Naive thymus-derived CD8-positive, alpha-beta T cell (primary cell): ENCODE results near the gene GORAB. TPM values are rescaled to one million over a fixed set of nuclear protein-coding genes. Genes with fewer than 3 reads are reported as not detected.

Experiments
- ATAC-seq, 2 donors: fragments of 150-1000 bp; cut with Tn5 transposase in 1 of 2; sonication (Bioruptor Pico), chemical (Tn5 transposase) in 1 of 2; 1 replicate in 1 of 2; 2 replicates in 1 of 2; pipeline ENCODE4 v1.10.0; 2021; ENCODE audit warnings: mild to moderate bottlenecking in 2 of 2, moderate library complexity in 2 of 2
- POLR2A ChIA-PET: fragments of 350-600 bp; sonication (Branson Sonifier 250); formaldehyde crosslinking; loops from one replicate; lab custom pipeline; 2021; ENCODE audit warnings: antibody characterized with exemption; lab: Charles Lee
- DNase-seq, 10 donors: peaks; one replicate each; pipeline versions ENCODE4 v3.0.0 to v3.0.0-alpha.2; 2020 to 2022
- H3K27ac Mint-ChIP-seq, 10 donors: one replicate each; pipeline ENCODE4 v1.8.0; 2020 to 2022; ENCODE audit warnings: mild to moderate bottlenecking in 10 of 10, mixed read lengths in 10 of 10, moderate library complexity in 4 of 10, inconsistent platforms in 1 of 10
- H3K27me3 Mint-ChIP-seq, 5 donors: one replicate each; pipeline ENCODE4 v1.8.0; 2021 to 2022; ENCODE audit warnings: mixed read lengths in 5 of 5
- H3K36me3 Mint-ChIP-seq, 3 donors: one replicate each; pipeline ENCODE4 v1.8.0; 2020 to 2022; ENCODE audit warnings: mixed read lengths in 3 of 3, mild to moderate bottlenecking in 2 of 3, inconsistent platforms in 1 of 3
- H3K4me1 Mint-ChIP-seq, 4 donors: one replicate each; pipeline ENCODE4 v1.8.0; 2021 to 2022; ENCODE audit warnings: mixed read lengths in 4 of 4
- H3K4me3 Mint-ChIP-seq, 10 donors: one replicate each; pipeline ENCODE4 v1.8.0; 2020 to 2022; ENCODE audit warnings: mild to moderate bottlenecking in 10 of 10, mixed read lengths in 10 of 10, moderate library complexity in 6 of 10, inconsistent platforms in 1 of 10
- H3K9me3 Mint-ChIP-seq, 9 donors: one replicate each; pipeline ENCODE4 v1.8.0; 2020 to 2022; ENCODE audit warnings: mixed read lengths in 9 of 9, mild to moderate bottlenecking in 3 of 9, inconsistent platforms in 1 of 9, moderate library complexity in 1 of 9
- polyA plus RNA-seq, 3 donors: library from polyadenylated mRNA; unstranded; fragments of 300-500 nt; fragmentation: Illumina TruSeq; gene quantifications; one replicate each; pipeline ENCODE4 v1.2.3, GENCODE V29; 2021
- total RNA-seq, 8 experiments: library from RNA in 2 of 8; stranded (reverse) in 2 of 8; gene quantifications; one replicate each; pipeline ENCODE4 v1.2.3 and lab custom pipeline; 2021 to 2026

The GORAB gene, protein sequence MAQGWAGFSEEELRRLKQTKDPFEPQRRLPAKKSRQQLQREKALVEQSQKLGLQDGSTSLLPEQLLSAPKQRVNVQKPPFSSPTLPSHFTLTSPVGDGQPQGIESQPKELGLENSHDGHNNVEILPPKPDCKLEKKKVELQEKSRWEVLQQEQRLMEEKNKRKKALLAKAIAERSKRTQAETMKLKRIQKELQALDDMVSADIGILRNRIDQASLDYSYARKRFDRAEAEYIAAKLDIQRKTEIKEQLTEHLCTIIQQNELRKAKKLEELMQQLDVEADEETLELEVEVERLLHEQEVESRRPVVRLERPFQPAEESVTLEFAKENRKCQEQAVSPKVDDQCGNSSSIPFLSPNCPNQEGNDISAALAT
- total RNA-seq (10 to 100 TPM; 28.5 to 31.3 TPM), polyA plus RNA-seq (1 to 10 TPM; 1.9 to 5.2 (median 3.1) TPM), total RNA-seq (lab: John Stamatoyannopoulos, UW) (26.9 to 48.0 (median 39.7) reads per million in 6 experiments)

DNA sequence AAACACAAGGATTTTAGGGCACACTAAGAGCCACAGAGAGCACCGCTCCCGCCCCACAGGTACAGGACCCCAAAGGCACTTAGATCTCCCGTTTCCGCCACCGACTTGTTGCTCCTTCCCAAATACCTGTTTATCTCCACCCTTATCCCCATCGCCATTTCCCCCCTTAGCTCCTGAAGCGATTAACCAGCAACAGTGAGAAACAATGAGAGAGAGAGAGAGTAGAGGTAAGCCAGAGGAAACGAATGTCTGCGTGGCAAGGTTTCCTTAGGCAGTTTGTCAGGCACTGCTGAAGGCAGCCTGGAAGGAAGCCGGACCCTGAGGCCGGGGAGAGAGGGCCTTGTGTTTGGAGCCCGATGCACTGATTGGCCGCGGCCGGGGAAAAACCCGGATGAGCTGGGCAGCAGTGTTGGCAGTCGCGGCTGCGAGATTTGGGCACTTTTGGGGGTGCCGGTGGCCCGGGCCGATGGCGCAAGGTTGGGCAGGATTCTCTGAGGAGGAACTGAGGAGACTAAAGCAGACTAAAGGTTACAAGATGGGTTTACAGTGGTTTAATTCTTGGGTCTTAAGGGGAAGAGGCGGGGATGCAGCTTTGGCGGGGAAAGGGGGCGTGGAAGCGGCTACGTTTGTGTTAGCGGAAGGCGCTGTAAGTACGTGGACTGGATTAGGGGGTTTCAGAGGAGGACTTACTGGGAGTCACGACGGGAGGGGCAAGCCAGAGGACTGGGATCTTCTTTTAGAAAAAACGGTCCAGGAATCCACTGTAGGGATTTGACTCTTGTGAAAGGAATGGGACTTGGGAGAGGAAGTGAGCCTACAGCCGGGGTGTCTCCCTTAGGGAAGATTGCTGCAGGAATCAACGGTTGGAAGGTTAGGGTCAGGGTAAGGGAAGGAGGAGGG, at the start of gene GORAB:
GORAB (plus strand) TSS at position 409 of the 900 bp plus-strand sequence; CDS start at position 467, 58 bp downstream.
- H3K36me3 Mint-ChIP-seq, result peaks cover 0 to 12% (median 0%) of the 10 kb centered on the region in 3 donors
- ATAC-seq, result peak; percentile 94 to 95
- peaks cover 0 to 4% (median 0%) of the 10 kb centered on the region in 5 donors for H3K27me3 Mint-ChIP-seq
- no peaks in the 10 kb centered on the region for H3K9me3 Mint-ChIP-seq
- DNase-seq, result peak; percentile 65 to 90 (median 84)
- peak within 1 kb of the TSS in 2 of 10 donors; percentile 65 to 84 for H3K27ac Mint-ChIP-seq
- H3K4me3 Mint-ChIP-seq, result no peak within 1 kb of the TSS
- POLR2A ChIA-PET, result interaction anchor here (1.2 kb wide), 2 partner anchors 8 to 457 kb away, joined by 3 to 5 read pairs; partner anchors contain the start of gene KIFAP3
- peaks cover 10 to 22% (median 15%) of the 10 kb centered on the region in 4 donors for H3K4me1 Mint-ChIP-seq

GRCh38 chr1:170483051-170483450, 48.9 kb upstream of the GORAB start:
- POLR2A ChIA-PET, result no interaction called here
- Mint-ChIP-seq H3K4me3 (no peak overlapping the region), H3K4me1 (no peaks in the 10 kb centered on the region), H3K27me3 (peaks cover 3 to 32% (median 9%) of the 10 kb centered on the region in 5 donors), H3K9me3 (peaks cover 0 to 8% (median 0%) of the 10 kb centered on the region in 9 donors), H3K27ac (no peak overlapping the region), H3K36me3 (peaks cover 0 to 9% (median 0%) of the 10 kb centered on the region in 3 donors)
- ATAC-seq (no peak), DNase-seq (no peak)

- POLR2A ChIA-PET, result interaction anchor here (0.6 kb wide), 1 partner anchor 817 kb away, joined by 3 read pairs; no protein-coding TSS in a partner anchor
- H3K27me3 Mint-ChIP-seq, result peaks cover 3 to 35% (median 12%) of the 10 kb centered on the region in 5 donors
- no peak overlapping the region for H3K27ac Mint-ChIP-seq
- no peak for DNase-seq
- no peak for ATAC-seq
- no peaks in the 10 kb centered on the region for H3K4me1 Mint-ChIP-seq
- H3K9me3 Mint-ChIP-seq, result peaks cover 0 to 8% (median 0%) of the 10 kb centered on the region in 9 donors
- no peak overlapping the region for H3K4me3 Mint-ChIP-seq
- H3K36me3 Mint-ChIP-seq, result peaks cover 0 to 9% (median 0%) of the 10 kb centered on the region in 3 donors
These were observed 44.5 kb upstream of the GORAB start for GRCh38 chr1:170487503-170487902.

GRCh38 chr1:170491291-170491690, 40.7 kb upstream of the GORAB start:
- ATAC-seq (no peak), DNase-seq (no peak)
- Mint-ChIP-seq H3K4me1 (peaks cover 5 to 13% (median 8%) of the 10 kb centered on the region in 4 donors), H3K9me3 (peaks cover 0 to 8% (median 0%) of the 10 kb centered on the region in 9 donors), H3K4me3 (no peak overlapping the region), H3K36me3 (peaks cover 0 to 9% (median 0%) of the 10 kb centered on the region in 3 donors), H3K27ac (no peak overlapping the region), H3K27me3 (peaks cover 0 to 22% (median 16%) of the 10 kb centered on the region in 5 donors)
- POLR2A ChIA-PET, result no interaction called here

DNA sequence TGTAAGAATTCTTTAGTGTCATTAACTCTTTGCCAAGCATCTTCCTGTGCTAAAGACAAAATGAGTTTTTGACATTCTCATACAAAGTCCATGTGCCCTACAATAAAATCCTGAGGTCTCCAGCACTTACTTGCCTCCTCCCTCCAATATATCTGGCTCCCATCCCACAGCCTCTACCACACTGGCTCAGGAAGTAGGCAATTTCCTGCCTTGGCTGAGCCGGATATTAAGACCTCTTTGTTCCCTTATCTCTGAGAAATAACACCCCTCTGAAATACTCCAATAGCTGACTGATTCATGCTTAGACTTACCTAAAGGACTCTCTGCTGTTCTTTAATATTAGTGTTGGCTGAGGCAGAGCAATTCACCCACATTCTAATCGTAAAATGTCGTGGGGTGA, 37.6 kb upstream of the GORAB start:
- POLR2A ChIA-PET, result no interaction called here
- Mint-ChIP-seq H3K27ac (no peak overlapping the region), H3K9me3 (peaks cover 0 to 3% (median 0%) of the 10 kb centered on the region in 9 donors), H3K4me3 (no peak overlapping the region), H3K27me3 (peaks cover 0 to 14% (median 8%) of the 10 kb centered on the region in 5 donors), H3K4me1 (peaks cover 5 to 13% (median 8%) of the 10 kb centered on the region in 4 donors), H3K36me3 (no peaks in the 10 kb centered on the region)
- DNase-seq (no peak), ATAC-seq (peak in 1 of 2 donors; percentile 45)

DNA sequence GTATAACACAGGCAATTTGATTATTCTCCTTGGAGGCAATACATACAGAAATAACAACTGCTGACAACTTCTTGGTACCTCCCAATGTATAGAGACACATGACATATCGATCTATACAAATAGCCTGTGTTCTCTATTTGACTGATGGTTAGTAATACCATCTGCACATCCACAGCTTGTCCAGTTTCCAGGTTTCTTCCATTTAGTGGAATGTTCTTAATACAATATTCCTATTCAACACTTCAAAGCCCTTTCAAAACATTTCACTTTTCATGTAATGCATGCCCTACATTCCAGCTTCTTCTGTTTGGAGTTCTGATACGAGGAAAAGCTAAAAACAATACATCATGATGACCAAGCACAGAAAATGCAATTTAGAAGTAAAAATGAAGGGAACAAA, 37.0 kb upstream of the GORAB start:
- Mint-ChIP-seq H3K27me3 (peaks cover 0 to 11% (median 8%) of the 10 kb centered on the region in 5 donors), H3K36me3 (no peaks in the 10 kb centered on the region), H3K4me1 (peaks cover 5 to 13% (median 8%) of the 10 kb centered on the region in 4 donors), H3K4me3 (no peak overlapping the region), H3K27ac (no peak overlapping the region), H3K9me3 (peaks cover 0 to 3% (median 0%) of the 10 kb centered on the region in 9 donors)
- DNase-seq (no peak), ATAC-seq (no peak)
- POLR2A ChIA-PET, result no interaction called here

DNA sequence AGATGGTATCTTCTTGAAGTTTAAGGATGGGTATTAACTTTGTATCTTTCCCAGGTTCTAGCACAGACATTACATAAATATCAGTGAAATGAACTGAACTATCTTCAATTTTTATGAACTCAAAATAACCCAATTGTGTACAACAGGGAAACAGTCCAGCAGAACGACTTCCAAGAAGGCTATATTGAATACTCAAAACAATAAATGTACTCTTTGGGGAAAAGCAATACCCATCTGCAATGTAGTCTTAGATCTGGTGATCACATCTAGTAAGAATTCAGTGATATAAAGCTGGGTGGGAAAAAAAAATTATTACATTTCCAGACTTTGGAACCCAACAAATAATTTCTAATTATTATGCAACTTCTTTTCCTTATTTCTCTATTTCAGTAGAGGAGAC, 33.1 kb upstream of the GORAB start:
- H3K9me3 Mint-ChIP-seq, result peaks cover 0 to 3% (median 0%) of the 10 kb centered on the region in 9 donors
- no peak for ATAC-seq
- peaks cover 0 to 23% (median 13%) of the 10 kb centered on the region in 5 donors for H3K27me3 Mint-ChIP-seq
- POLR2A ChIA-PET, result no interaction called here
- H3K36me3 Mint-ChIP-seq, result no peaks in the 10 kb centered on the region
- no peak for DNase-seq
- H3K4me1 Mint-ChIP-seq, result peaks cover 5 to 13% (median 6%) of the 10 kb centered on the region in 4 donors
- H3K27ac Mint-ChIP-seq, result no peak overlapping the region
- H3K4me3 Mint-ChIP-seq, result no peak overlapping the region

- H3K4me3 Mint-ChIP-seq, result no peak overlapping the region
- H3K4me1 Mint-ChIP-seq, result no peaks in the 10 kb centered on the region
- no peak overlapping the region for H3K27ac Mint-ChIP-seq
- DNase-seq (no peak), ATAC-seq (no peak)
- H3K9me3 Mint-ChIP-seq, result peaks cover 0 to 10% (median 0%) of the 10 kb centered on the region in 9 donors
- H3K36me3 Mint-ChIP-seq, result no peaks in the 10 kb centered on the region
- peaks cover 15 to 56% (median 21%) of the 10 kb centered on the region in 5 donors for H3K27me3 Mint-ChIP-seq
- POLR2A ChIA-PET, result no interaction called here
These were observed 28.3 kb upstream of the GORAB start for GRCh38 chr1:170503665-170504064.

GRCh38 chr1:170510163-170510562, 21.8 kb upstream of the GORAB start:
- no peak overlapping the region for H3K27ac Mint-ChIP-seq
- H3K4me3 Mint-ChIP-seq, result no peak overlapping the region
- ATAC-seq, result no peak
- DNase-seq, result no peak
- peaks cover 12 to 42% (median 22%) of the 10 kb centered on the region in 5 donors for H3K27me3 Mint-ChIP-seq
- no peaks in the 10 kb centered on the region for H3K4me1 Mint-ChIP-seq
- POLR2A ChIA-PET, result no interaction called here
- H3K9me3 Mint-ChIP-seq, result peaks cover 0 to 10% (median 0%) of the 10 kb centered on the region in 9 donors
- H3K36me3 Mint-ChIP-seq, result no peaks in the 10 kb centered on the region

DNA sequence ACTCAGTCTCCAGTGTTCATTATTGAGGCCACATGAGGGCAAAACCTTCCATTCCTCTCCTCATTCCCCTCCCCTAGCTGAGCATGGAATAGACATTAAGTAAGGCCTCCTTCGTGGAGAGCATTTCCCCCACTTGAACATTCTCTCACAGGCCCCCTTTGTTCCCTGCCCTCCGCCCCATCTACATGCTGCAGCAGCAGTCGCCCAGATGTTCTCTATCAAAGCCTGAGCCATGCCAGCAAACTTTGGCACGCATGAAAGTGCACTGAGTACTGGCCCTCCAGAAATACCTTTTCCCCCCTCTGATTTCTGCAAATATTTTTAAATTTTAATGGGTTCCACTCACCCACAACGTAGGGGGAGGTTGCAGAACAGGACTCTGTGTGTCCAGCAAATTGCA, 20.9 kb upstream of the GORAB start:
- POLR2A ChIA-PET, result no interaction called here
- H3K4me1 Mint-ChIP-seq, result no peaks in the 10 kb centered on the region
- peaks cover 11 to 34% (median 21%) of the 10 kb centered on the region in 5 donors for H3K27me3 Mint-ChIP-seq
- H3K27ac Mint-ChIP-seq, result peak overlapping the region in 1 of 10 donors; percentile 66
- peaks cover 0 to 3% (median 0%) of the 10 kb centered on the region in 9 donors for H3K9me3 Mint-ChIP-seq
- no peak overlapping the region for H3K4me3 Mint-ChIP-seq
- ATAC-seq (no peak), DNase-seq (no peak)
- no peaks in the 10 kb centered on the region for H3K36me3 Mint-ChIP-seq

DNA sequence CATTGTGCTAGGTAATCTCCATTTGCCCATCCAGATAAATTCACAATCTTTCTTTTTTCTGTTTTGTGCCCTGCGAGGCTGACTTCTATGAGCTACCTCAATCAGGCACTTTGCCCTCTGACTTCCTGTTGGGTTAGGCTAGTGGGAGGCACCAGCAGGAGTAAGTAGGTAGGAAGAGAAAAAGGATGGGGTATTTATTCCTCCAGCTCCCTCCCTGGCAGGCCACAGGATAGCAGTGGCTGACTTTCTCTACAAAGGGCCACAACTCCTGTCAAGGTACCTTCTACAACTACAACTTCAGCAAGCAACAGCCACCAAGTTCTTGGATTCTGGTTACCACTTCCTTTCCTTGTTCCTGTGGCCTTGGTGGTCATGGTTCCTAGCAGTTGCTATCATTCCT, 18.8 kb upstream of the GORAB start:
- H3K27ac Mint-ChIP-seq, result no peak overlapping the region
- DNase-seq, result no peak

GRCh38 chr1:170518185-170518834, 13.7 kb upstream of the GORAB start:
- H3K36me3 Mint-ChIP-seq, result peaks cover 0 to 3% (median 0%) of the 10 kb centered on the region in 3 donors
- no peak for ATAC-seq
- POLR2A ChIA-PET, result no interaction called here
- no peaks in the 10 kb centered on the region for H3K9me3 Mint-ChIP-seq
- H3K27ac Mint-ChIP-seq, result no peak overlapping the region
- no peak for DNase-seq
- H3K4me3 Mint-ChIP-seq, result no peak overlapping the region
- peaks cover 14 to 43% (median 28%) of the 10 kb centered on the region in 5 donors for H3K27me3 Mint-ChIP-seq
- H3K4me1 Mint-ChIP-seq, result no peaks in the 10 kb centered on the region

More for the DNA sequence above, 18.8 kb upstream of the GORAB start:
- Mint-ChIP-seq H3K4me3 (no peak overlapping the region), H3K9me3 (peaks cover 0 to 2% (median 0%) of the 10 kb centered on the region in 9 donors), H3K36me3 (no peaks in the 10 kb centered on the region), H3K4me1 (no peaks in the 10 kb centered on the region), H3K27me3 (peaks cover 6 to 19% (median 15%) of the 10 kb centered on the region in 5 donors)
- ATAC-seq, result peak in 1 of 2 donors; percentile 20
- POLR2A ChIA-PET, result no interaction called here
